Measurements from ENCODE around the gene CHCHD5. TPM values are rescaled to one million over a fixed set of nuclear protein-coding genes. Genes with fewer than 3 reads are reported as not detected.
"Not testable (repeated sequence)": the region's sequence is repeated elsewhere in the genome, so short reads cannot be mapped to it uniquely, and the experiment has no call there.

Gene CHCHD5
- total RNA-seq (10 to 100 TPM; 20.8 to 30.3 (median 25.0) TPM), polyA plus RNA-seq (10 to 100 TPM; 15.0 to 36.2 TPM)
- long read RNA-seq, donor 1, transcript CHCHD5-201 (4 exons, 691 nt), result major isoform, 6 of 11 reads
- long read RNA-seq, donor 1, partial matches to known transcripts, result 0 of 11 reads
- long read RNA-seq, donor 1, other reads (novel, unspliced or antisense), result 5 of 11 reads
- long read RNA-seq, donor 2, partial matches to known transcripts, result 0 of 9 reads
- long read RNA-seq, donor 2, other reads (novel, unspliced or antisense), result 7 of 9 reads
- long read RNA-seq, donor 3, partial matches to known transcripts, result 0 of 5 reads
- long read RNA-seq, donor 3, other reads (novel, unspliced or antisense), result 3 of 5 reads

- peak in 8 of 9 donors; percentile 26 to 59 (median 39) for TF ChIP-seq CTCF (IDR thresholded peaks at IDR 0.05)
- no peaks in the 10 kb centered on the region for H3K27me3 ChIP-seq
- DNase-seq (peak; percentile 91 to 96), ATAC-seq (peak; percentile 92 to 97 (median 94))
- peak within 1 kb of the TSS; percentile 81 to 97 (median 93) for H3K27ac ChIP-seq
- peaks cover 4 to 38% (median 30%) of the 10 kb centered on the region in 9 donors for H3K4me1 ChIP-seq
- 0 to 2% methylated on average over 54 of the region's 54 CpGs for WGBS, 2 donors
- H3K9me3 ChIP-seq, result no peaks in the 10 kb centered on the region
- intact Hi-C loops (cut with DNase I), result loop anchor here in 8 of 10 donors (5.0 to 10.0 kb wide), 5 partner anchors 100 to 532 kb away; partner anchors contain the start of genes TTL (in 6 of the 8) and ZC3H8 (in 1 of the 8)
- peak within 1 kb of the TSS; percentile 53 to 75 (median 63) for H3K4me3 ChIP-seq
- H3K36me3 ChIP-seq, result peaks cover 0 to 32% (median 0%) of the 10 kb centered on the region in 9 donors
Observed at GRCh38 chr2:112584134-112584890, at the start of gene CHCHD5. Gene CHCHD5 (plus strand): TSS chr2:112584609. CDS start chr2:112584648, 39 bp downstream.

GRCh38 chr2:112534826-112535225 lies 49.6 kb upstream of the CHCHD5 start:
- TF ChIP-seq CTCF (IDR thresholded peaks at IDR 0.05), result no peak
- intact Hi-C loops (cut with DNase I), result loop anchor here in 3 of 10 donors (5.0 to 10.0 kb wide), 2 partner anchors 50 to 53 kb away; partner anchors contain the start of gene TTL (in 3 of the 3)
- Histone ChIP-seq H3K9me3 (no peaks in the 10 kb centered on the region), H3K36me3 (peaks cover 0 to 45% (median 2%) of the 10 kb centered on the region in 9 donors), H3K4me1 (peaks cover 0 to 3% (median 0%) of the 10 kb centered on the region in 9 donors), H3K4me3 (no peak overlapping the region), H3K27ac (no peak overlapping the region), H3K27me3 (no peaks in the 10 kb centered on the region)
- no peak for ATAC-seq
- WGBS, 2 donors, result 81 to 93% methylated on average over 1 of the region's 1 CpG
- no peak for DNase-seq

GRCh38 chr2:112536665-112537064 lies 47.7 kb upstream of the CHCHD5 start:
- H3K27ac ChIP-seq, H3K27me3 ChIP-seq, ATAC-seq, H3K4me3 ChIP-seq, H3K9me3 ChIP-seq, DNase-seq, H3K4me1 ChIP-seq: not testable (repeated sequence)
- peaks cover 0 to 26% (median 0%) of the 10 kb centered on the region in 9 donors for H3K36me3 ChIP-seq
- intact Hi-C loops (cut with DNase I), result loop anchor here in 3 of 10 donors (5.0 to 10.0 kb wide), 2 partner anchors 52 to 54 kb away; partner anchors contain the start of gene TTL (in 3 of the 3)

- ATAC-seq (no peak), DNase-seq (no peak)
- Histone ChIP-seq H3K27ac (no peak overlapping the region), H3K36me3 (peaks cover 0 to 5% (median 0%) of the 10 kb centered on the region in 9 donors), H3K27me3 (no peaks in the 10 kb centered on the region), H3K4me3 (no peak overlapping the region), H3K4me1 (peaks cover 5 to 23% (median 17%) of the 10 kb centered on the region in 9 donors), H3K9me3 (no peaks in the 10 kb centered on the region)
- WGBS, 2 donors, result 55 to 71% methylated on average over 2 of the region's 2 CpGs
- TF ChIP-seq CTCF (IDR thresholded peaks at IDR 0.05), result no peak
- intact Hi-C loops (cut with DNase I), result loop anchor here in 3 of 10 donors (5.0 to 10.0 kb wide), 2 partner anchors 55 to 57 kb away; partner anchors contain the start of gene TTL (in 3 of the 3)
Observed at GRCh38 chr2:112539306-112539705, 45.1 kb upstream of the CHCHD5 start.

Measured in heart right ventricle (tissue), 16 donors.